ENCODE data around the gene CCT8.

Gene CCT8

DNA sequence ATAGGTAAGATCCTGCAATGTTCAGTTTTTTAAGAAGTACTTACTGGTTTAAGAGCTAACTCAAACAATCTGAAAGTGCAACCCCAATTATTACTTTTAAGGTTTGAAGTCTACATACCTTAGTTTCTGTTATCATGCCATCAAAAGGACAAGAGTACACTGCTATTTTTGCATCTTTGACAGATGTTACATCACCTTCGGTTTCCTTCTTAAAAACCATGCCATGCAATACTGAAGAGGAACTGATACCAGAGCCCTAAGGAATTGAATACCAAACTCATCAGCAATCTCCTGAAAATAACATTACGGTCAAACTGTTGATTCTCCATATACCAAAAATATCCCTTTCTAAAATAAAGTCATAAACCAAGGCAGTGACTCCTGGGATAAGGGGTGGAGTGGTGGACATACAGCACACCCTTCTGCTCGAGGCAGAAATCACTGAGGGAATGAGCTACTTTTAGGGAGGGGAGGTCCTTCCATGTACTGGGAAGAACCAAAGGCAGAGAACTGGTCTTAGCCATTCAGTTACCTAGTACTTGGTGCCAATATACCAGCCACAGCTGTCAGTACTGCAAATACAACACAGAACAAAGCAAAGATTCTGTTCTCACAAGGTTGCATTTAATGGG is 8.5 kb downstream of the CCT8 start:
- Histone ChIP-seq H3K4me2 (ENCODE audit: low read depth, low read length, poor library complexity, severe bottlenecking) (no peak overlapping the region), H3K9me2 (replicated peaks; ENCODE audit: low read depth, low read length) (no peaks in the 10 kb centered on the region), H3K4me1 (ENCODE audit: insufficient read depth, low read length, poor library complexity, severe bottlenecking) (peaks cover 7% of the 10 kb centered on the region), H3K79me2 (ENCODE audit: insufficient read depth, low read length) (peaks cover 31% of the 10 kb centered on the region), H2AFZ (ENCODE audit: low read length) (no peak overlapping the region), H3K9me3 (ENCODE audit: insufficient read depth, low read depth, low read length) (no peaks in the 10 kb centered on the region), H3K9ac (ENCODE audit: low read depth, low read length, poor library complexity, severe bottlenecking) (no peak overlapping the region), H3K36me3 (ENCODE audit: insufficient read depth, low read length) (peaks cover 89% of the 10 kb centered on the region), H3K4me3 (ENCODE audit: low read length, poor library complexity, severe bottlenecking) (no peak overlapping the region), H4K20me1 (ENCODE audit: insufficient read depth, low read length, poor library complexity, severe bottlenecking) (peaks cover 34% of the 10 kb centered on the region), H3F3A (ENCODE audit: low read depth) (no peaks in the 10 kb centered on the region), H3K27me3 (ENCODE audit: insufficient read depth, low read length, poor library complexity, severe bottlenecking) (no peaks in the 10 kb centered on the region)
- TF ChIP-seq, protein P1, sequence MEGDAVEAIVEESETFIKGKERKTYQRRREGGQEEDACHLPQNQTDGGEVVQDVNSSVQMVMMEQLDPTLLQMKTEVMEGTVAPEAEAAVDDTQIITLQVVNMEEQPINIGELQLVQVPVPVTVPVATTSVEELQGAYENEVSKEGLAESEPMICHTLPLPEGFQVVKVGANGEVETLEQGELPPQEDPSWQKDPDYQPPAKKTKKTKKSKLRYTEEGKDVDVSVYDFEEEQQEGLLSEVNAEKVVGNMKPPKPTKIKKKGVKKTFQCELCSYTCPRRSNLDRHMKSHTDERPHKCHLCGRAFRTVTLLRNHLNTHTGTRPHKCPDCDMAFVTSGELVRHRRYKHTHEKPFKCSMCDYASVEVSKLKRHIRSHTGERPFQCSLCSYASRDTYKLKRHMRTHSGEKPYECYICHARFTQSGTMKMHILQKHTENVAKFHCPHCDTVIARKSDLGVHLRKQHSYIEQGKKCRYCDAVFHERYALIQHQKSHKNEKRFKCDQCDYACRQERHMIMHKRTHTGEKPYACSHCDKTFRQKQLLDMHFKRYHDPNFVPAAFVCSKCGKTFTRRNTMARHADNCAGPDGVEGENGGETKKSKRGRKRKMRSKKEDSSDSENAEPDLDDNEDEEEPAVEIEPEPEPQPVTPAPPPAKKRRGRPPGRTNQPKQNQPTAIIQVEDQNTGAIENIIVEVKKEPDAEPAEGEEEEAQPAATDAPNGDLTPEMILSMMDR (conservative IDR thresholded peaks at IDR 0.05; ENCODE audit: low read length) = no peak
- no peak for TF ChIP-seq EZH2phosphoT487 (IDR thresholded peaks at IDR 0.05; ENCODE audit: borderline replicate concordance)

DNA sequence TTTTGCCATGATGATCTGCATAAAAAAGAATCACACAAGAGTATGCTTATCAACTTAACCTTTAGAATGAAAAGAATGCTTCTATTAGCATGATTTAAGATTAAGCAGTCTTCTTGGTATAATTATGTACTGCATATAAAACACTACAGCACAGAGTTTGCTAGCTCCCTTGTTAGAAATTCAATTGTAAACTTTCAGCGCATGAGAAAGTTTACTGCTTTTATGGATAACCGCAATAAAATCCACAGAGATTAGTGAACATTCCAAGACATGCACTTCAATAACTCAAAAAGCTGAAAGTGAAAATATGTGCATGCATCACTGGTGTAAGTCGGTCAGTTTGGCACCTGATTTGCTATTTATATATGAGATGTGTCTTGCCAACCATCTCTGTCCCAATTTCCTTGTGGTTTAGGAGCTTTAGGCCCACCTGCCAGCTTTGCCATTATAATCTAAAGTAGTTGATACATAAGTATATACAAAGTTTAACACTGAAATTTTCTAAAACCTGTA is 16.9 kb downstream of the CCT8 start:
- Histone ChIP-seq H3F3A (ENCODE audit: low read depth) (peaks cover 5% of the 10 kb centered on the region; the same call in 1 of the 2 replicates), H3K4me2 (ENCODE audit: low read depth, low read length, poor library complexity, severe bottlenecking) (no peak overlapping the region), H2AFZ (ENCODE audit: low read length) (no peak overlapping the region), H3K4me3 (ENCODE audit: low read length, poor library complexity, severe bottlenecking) (no peak overlapping the region), H3K9me3 (ENCODE audit: insufficient read depth, low read depth, low read length) (no peaks in the 10 kb centered on the region; the same call in 1 of the 2 replicates), H3K79me2 (ENCODE audit: insufficient read depth, low read length) (no peaks in the 10 kb centered on the region), H3K9ac (ENCODE audit: low read depth, low read length, poor library complexity, severe bottlenecking) (no peak overlapping the region), H3K27me3 (ENCODE audit: insufficient read depth, low read length, poor library complexity, severe bottlenecking) (no peaks in the 10 kb centered on the region), H3K4me1 (ENCODE audit: insufficient read depth, low read length, poor library complexity, severe bottlenecking) (peaks cover 7% of the 10 kb centered on the region), H4K20me1 (ENCODE audit: insufficient read depth, low read length, poor library complexity, severe bottlenecking) (no peaks in the 10 kb centered on the region), H3K36me3 (ENCODE audit: insufficient read depth, low read length) (peaks cover 80% of the 10 kb centered on the region), H3K9me2 (replicated peaks; ENCODE audit: low read depth, low read length) (no peaks in the 10 kb centered on the region)
- TF ChIP-seq, protein P1 (conservative IDR thresholded peaks at IDR 0.05; ENCODE audit: low read length) = no peak
- TF ChIP-seq EZH2phosphoT487 (IDR thresholded peaks at IDR 0.05; ENCODE audit: borderline replicate concordance) = no peak

DNA sequence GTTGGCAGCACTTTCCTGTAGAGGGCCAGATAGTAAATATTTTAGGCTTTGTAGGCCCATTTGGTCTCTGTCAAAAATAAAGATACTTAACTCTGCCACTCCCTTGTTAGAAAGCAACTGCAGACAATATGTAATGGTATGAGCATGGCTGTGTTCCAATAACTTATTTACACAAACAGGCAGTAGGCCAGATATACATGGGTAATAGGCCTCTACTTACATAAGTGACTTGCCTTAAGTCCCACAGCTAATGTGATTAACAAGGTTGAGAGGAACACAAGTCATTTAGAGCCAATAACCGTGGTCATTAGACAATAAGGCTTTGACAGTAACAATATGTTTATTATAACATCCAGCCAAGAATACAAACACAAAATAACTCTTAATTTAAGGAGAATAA is 17.4 kb downstream of the CCT8 start:
- Histone ChIP-seq H3K36me3 (ENCODE audit: insufficient read depth, low read length) (peaks cover 78% of the 10 kb centered on the region), H3K4me1 (ENCODE audit: insufficient read depth, low read length, poor library complexity, severe bottlenecking) (peaks cover 7% of the 10 kb centered on the region), H3K79me2 (ENCODE audit: insufficient read depth, low read length) (no peaks in the 10 kb centered on the region), H3K9me2 (replicated peaks; ENCODE audit: low read depth, low read length) (no peaks in the 10 kb centered on the region), H3K27me3 (ENCODE audit: insufficient read depth, low read length, poor library complexity, severe bottlenecking) (no peaks in the 10 kb centered on the region), H3K4me2 (ENCODE audit: low read depth, low read length, poor library complexity, severe bottlenecking) (no peak overlapping the region), H3K4me3 (ENCODE audit: low read length, poor library complexity, severe bottlenecking) (no peak overlapping the region), H3F3A (ENCODE audit: low read depth) (peaks cover 5% of the 10 kb centered on the region; the same call in 1 of the 2 replicates), H2AFZ (ENCODE audit: low read length) (no peak overlapping the region), H3K9ac (ENCODE audit: low read depth, low read length, poor library complexity, severe bottlenecking) (no peak overlapping the region), H3K9me3 (ENCODE audit: insufficient read depth, low read depth, low read length) (no peaks in the 10 kb centered on the region; the same call in 1 of the 2 replicates), H4K20me1 (ENCODE audit: insufficient read depth, low read length, poor library complexity, severe bottlenecking) (no peaks in the 10 kb centered on the region)
- TF ChIP-seq, protein P1 (conservative IDR thresholded peaks at IDR 0.05; ENCODE audit: low read length) = no peak
- TF ChIP-seq EZH2phosphoT487 (IDR thresholded peaks at IDR 0.05; ENCODE audit: borderline replicate concordance) = no peak

All from Loucy (cell line).